ENCODE data around the gene TSPAN18.

Gene TSPAN18

DNA sequence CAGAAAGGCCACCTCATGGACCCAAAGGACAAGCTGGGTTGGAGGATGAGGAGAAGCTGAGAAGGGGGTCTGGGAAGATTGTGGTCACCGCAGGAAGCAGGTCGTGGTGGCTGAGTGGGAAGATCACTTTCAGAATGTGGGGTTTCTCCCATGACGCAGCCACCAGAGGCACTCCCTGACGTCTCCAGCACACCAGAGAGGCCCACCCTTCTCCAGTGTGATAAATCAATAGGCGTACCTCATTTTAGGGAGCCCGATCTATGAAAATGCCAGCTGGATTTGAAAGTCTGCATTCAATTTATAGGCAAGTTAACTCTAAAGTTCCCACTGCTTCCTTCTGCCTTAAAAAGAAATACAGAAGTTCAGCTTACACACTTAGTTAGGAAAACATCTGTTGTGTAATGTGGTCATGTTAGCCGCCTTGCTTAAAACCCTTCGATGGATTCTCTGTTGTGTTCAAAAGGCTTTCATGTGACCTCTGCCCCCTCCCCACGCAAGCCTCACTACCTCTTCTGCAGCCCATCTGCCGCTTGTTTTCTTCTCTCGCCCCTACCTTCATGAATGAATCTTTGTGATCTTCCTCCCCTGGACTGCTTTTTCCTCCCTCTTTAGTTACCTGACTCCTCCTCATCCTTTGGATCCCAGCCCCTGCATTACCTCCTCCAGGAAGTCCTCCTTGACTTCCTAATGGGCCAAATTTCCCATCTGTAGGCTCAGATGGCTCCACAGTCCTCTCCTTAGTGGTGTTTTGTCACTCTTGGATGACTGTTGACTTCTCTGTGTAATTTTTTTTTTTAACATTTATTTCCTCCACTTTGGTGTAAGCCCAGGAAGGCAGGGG is 10.7 kb downstream of the TSPAN18 start:
- DNase-seq (ENCODE audit: low spot score): no peak

DNA sequence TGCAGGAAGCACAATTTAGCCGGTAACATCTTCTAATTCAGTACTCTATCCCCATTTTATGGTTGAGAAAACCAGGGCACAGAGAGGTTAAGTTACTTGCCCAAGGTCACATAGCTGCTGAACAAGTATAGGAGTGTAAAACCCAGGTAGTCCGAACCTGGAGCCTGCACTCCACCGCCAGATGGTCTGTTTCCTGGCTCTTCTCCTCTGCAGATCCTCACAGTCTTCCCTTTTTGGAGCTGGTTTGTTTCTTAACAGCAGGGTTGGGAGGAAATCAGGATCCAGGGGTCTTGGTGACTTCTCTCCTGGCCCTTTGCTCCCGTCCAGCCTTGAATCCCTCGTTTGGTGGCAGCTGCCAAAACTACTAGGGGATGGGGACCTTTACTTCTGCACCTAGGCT is 12.0 kb downstream of the TSPAN18 start:
- DNase-seq (ENCODE audit: low spot score): no peak

DNA sequence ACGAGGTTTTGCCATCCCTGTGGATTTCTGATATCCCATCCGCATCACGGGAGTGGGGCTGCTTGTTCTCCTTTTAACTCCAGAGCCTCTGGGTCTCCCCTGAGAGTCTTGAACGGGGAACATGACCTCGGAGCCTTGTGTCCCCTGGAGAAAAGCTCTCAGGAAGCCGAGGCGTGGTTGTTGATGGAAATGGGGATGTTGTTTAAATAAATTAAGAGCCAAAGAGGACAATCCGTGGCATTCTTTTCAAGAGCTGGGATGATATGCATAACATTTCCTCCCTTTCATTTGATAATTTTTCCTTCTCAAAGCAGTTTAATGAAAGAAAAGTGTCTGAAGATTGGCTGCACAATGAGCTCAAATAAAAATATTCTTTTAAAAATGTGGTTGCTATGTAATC is 14.2 kb downstream of the TSPAN18 start:
- no peak for DNase-seq (ENCODE audit: low spot score)

DNA sequence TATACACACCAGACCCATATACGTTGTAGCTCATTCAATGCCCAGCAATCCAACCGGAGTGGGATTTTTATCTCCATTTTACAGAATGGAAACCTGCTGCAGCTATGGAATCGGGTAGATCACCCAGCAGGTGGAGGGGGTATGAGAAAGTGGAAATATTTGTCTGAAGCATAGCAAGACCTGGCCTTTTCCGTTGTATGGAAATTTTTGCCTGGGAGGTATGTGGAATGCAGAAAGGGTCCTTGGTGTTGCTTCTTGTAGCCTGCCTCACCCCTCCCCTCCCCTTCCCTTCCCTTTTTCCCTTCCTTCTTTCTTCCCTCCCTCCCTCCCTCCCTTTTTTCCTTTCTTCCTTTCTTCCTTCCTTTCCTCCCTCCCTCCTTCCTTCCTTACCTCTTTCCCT is 15.2 kb downstream of the TSPAN18 start:
- no peak for DNase-seq (ENCODE audit: low spot score)

DNA sequence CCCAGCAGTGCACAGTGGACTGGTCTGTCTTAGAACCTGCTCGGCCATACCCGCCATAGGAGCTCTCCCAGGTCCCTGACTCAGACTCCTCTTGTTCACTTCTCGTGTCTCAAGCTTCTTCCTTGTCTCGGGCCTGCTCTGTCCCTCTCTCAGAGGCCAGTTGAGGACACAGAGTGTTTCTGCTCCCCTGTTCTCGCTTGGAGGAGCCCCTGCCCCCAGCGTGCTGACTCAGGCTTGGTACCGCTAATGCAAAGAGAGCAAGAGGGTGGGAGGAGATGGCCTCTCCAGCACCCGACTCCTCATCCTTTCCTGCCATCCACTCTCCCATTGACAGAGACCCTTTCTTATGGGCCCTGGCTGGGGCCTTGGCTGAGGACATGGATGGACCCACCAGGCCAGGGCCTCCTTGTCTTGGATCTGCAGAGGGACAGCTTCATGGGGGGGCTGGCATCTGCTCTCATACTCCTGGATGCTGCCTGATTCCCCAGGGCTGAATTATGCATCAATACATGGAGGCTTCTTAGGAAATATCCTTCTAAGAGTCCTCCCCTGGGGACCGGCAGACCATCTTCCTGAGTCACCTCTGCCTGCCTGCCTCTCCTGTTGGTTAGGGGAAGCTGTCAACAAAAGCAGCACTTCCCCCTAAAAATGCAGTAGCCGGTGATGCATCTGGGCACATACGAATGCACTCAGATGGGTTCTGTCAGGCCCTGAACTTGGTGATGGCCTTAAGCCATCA is 15.9 kb downstream of the TSPAN18 start:
- no peak for DNase-seq (ENCODE audit: low spot score)

DNA sequence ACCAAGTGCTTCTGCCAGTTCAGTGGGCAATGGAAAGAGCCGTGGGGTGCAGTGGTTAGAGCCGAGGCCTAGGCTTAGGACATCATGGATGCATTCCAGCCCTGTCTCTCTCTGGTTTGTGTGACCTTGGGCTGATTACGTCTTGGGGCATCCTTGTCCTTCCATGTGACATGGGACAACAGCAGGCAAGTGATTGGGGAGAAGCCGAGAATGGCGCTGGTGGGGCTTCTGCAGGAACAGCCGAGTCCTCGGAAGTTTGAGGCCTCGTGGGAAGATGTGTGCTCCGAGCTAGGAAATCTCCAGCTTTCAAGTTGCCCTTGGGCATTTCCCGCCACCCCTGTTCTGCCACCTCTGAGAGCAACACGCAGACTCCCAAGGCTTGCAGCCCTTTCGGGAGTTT is 16.6 kb downstream of the TSPAN18 start:
- no peak for DNase-seq (ENCODE audit: low spot score)

DNA sequence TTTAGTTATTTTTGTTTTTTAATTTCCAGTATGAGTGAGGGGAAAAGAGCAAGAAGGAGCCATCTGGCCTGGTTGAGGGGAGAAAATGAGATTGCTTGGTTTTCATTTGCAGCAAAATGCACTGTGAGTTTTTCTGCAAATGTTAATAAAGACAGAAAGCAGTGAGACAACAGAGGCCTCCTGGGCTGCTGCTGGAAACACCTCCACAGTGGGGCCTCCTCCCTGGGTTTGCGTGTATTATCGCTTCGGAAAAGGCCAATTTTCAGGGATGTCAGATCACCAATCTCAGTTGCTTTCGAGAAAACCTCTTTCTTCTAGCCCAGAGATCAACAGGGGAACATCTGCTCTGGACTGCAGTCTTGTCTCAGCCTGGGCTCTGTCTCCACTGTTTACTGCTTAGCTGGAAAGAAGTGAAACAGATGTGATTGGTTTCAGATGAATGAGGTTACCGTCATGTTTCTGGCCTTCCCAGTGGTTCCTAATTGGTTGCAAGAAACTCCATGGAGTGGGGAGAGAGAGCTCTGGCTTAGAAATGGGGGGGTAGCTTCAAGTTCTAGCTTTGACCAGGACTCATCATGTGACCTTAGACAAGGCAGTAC is 17.3 kb downstream of the TSPAN18 start:
- no peak for DNase-seq (ENCODE audit: low spot score)

DNA sequence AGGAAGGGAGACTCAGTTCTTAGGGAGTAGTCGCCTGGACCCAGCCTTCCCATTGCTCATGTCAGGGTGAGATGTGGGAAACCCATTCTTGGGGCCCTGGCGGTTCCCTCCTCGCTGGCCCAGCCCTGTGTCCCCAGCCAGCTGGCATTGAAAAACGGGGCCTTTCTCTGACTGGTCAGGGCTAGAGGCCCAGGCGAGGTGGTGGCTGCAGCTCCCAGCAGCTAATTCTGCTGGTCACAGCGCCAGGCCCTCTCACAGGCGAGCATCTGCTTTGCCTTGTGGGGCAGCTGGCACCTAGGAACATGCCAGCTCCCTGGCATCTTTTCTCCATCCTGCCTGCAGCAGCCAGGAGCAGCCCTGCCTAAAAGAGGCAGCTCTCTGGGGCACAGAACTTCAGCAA is 20.1 kb downstream of the TSPAN18 start:
- DNase-seq (ENCODE audit: low spot score): peak; percentile 78

DNA sequence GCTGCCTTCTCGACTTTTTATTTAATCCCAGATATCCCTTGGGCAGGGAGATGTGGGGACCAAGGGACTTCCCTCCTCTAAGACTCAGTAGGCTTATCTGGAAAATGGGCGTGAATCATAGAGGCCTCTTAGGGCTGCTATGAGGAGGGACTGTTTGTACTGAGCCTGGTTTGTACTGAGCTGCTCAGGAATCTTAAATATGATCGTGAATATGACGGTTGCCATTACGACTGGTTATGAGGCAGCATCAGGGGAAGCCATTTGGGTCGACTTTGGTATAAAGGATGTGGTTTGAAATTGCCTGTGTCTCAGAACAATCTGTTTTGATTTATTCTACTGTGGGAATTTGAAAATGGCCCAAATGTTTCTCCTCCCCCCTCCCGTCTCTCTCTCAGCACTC is 20.6 kb downstream of the TSPAN18 start:
- DNase-seq (ENCODE audit: low spot score): no peak

DNA sequence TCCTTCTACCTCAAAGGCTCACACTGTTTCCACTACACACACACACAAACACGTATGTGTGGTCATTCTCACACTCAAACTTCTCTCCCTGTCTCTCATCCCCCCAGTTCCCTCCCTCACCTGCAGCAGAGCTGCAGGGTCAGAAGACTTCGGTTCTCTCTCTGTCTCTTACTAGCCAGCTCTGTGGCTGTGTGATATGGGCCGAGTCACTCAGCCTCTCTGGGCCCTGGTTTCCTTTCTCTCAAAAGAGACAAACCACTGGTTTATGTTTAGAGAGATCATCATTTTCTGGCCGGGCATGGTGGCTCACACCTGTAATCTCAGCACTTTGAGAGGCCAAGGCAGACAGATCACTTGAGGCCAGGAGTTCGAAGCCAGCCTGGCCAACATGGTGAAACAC is 21.1 kb downstream of the TSPAN18 start:
- no peak for DNase-seq (ENCODE audit: low spot score)

DNA sequence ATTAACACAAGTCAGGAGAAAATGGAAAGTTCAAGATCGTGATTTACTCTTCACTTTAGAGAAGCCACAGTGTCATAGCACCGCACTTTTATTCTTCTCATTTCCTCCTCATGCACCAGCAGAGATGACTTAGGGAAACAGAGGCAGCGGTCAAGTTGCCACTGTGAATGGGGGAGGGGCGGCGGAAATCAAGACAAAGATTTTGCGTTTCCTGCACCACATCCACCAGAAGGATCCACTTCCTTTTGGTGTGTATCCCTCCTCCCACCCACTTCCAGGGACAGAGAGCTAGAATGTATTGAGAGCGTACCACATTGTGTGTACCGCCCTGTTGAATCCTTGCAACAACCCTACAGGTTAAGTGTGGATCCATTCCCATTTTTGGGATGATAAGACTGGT is 21.8 kb downstream of the TSPAN18 start:
- no peak for DNase-seq (ENCODE audit: low spot score)

DNA sequence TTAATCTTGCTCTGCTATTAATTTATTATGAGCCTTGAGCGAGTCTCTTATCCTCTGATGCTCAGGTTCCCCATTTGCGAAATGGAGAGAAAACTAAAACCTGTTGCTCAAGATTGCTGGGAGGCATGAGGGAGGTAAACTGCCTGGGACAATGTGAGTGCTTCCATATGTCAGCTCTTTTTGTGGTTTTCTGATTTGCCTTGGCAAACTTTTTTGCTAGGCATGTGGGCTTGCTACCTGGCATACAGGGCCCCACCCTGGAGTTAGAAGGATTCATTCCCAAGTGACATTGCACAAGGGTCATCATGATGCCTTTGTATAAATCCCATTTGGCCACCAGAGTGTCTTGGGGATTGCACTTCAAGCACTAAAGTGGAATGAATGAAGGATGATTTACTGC is 22.4 kb downstream of the TSPAN18 start:
- DNase-seq (ENCODE audit: low spot score): no peak

DNA sequence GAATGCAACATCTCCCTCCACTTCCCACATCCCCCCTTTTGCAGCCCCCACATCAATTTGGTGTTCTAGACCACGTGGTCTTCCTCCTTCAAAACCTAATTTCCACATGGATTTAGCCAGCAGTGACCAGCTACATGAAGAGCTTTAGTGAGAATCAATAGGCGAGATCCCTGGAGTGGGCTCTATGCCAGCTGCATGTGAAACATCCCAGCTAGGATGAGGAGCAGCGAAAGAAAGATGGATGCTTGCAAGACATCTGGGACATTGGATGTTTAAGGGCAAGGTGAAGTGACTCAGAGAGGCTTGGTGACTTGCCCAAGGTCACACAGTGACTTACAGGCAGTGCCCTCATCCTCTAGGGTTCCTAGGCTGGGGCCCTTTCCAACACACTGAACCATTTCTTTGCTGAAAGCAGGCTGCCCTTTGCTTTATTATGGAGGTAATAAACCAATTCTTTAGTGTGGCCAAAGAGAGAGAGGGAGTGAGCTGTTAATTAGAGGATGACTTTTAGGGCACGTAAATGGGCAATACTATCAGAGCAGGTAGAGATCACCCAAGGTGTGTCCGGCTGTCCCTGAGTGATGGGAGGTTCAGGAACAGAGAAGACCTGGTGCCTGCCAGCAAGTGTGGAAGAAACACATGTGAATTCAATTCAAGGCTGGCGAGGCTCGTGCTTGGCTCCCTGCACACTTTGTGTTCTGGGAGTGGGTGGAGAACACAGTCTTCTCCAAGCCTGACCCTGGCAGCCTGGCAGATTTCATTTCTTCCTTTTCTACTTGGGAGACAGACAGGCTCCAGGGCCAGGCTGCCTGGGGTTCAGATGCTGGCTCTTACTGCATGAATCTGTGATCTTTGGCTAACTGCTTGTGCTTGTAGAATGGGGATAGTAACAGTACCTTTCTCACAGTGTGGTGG is 24.0 kb downstream of the TSPAN18 start:
- DNase-seq (ENCODE audit: low spot score): peak; percentile 35

DNA sequence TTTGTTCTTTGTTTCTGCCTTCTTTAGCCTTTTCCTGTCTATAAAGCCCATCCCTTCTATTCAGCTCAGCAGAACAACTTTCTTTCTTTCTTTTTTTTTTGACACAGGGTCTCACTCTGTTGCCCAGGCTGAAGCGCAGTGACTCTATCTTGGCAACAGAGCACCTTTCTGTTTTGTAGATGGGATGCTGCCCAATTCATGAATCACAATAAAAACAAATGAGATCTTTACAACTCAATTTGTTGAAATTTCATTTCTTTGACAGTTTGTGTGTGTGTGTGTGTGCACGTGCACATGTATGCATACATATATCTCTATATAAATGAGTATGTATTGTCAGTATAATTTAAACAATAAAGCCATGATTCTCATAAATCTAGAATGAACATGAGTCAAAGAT is 25.5 kb downstream of the TSPAN18 start:
- no peak for DNase-seq (ENCODE audit: low spot score)

DNA sequence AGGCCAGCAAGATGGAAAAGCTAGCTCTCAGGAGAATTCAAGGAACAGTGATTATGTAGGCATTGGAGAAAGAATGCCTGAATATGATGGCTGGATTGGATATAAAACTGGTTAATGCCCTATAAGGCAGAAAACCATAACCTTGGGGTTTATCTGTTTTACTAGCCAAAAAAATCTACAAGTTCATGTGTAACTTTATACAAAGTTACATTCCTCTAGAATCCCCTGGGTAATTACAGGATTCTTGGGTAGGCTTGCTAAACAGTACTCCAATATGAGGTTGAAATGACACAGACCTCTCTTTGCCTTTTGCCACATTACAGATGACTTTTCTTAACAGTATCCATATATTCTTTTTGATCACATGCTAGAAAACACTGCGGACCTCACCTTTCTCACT is 26.0 kb downstream of the TSPAN18 start:
- DNase-seq (ENCODE audit: low spot score): no peak

DNA sequence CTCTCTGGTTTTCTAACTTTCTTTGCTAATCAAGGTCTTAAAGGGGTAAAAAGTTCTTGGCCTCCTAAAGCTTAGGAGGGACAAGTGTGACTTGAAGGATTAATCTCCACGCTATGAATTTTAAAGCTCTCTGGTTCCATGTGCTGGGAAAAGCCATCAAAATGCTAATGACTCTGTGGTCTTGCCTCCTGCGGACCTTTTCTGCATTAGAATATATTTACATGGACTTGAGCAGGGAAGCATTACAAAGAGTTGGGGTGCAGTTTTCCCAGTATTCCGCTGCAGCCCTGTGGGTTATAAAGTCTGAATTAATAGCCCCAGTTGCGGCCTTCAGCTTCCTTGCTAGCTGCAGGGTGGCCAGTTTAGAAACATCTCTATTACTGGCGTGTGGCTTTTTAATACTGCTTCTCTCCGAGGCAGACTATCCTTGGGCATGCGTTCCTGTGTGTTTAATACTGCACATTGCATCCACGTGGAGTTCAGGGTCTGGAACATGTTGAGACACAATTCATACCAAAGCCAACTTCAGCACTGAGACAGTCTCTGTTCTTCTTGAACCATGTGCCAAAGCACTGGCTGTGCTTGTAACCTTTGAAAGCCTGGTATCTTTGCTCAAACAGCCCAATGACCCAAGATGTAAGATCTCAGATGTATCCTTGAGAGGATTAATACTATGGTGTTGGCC is 27.3 kb downstream of the TSPAN18 start:
- DNase-seq (ENCODE audit: low spot score): no peak

DNA sequence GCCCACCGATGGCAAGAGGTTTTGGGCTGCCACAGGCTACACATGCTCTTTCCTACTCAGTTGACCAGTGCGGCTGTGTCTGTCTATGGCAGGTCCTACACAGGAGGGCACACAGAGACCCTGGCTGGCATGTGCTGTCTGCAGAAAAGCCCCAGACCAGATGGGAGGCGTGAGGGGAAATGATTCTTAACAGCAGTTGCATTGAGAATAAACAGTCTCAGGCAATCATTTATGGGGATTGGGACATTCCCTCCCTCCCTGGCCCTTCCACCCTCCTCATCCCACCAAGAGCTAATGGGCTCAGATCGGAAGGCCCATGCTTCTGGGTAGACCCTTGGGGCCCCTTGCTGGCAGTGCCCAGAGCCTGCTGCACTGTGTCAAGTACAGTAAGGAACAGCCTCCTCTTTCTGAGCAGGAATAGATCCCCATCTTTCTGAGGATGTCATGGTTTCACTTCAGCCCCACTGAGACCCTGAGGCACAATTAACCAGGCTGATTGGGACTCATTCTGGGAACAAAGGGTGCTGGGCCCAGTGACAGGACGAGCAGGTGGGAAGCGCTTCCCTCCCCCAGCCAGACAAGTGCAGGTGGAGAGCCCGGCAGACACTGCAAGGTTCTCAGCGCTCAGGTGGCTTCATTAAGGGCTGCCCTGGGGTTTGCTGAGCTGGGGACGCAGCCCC is 28.3 kb downstream of the TSPAN18 start:
- no peak for DNase-seq (ENCODE audit: low spot score)

DNA sequence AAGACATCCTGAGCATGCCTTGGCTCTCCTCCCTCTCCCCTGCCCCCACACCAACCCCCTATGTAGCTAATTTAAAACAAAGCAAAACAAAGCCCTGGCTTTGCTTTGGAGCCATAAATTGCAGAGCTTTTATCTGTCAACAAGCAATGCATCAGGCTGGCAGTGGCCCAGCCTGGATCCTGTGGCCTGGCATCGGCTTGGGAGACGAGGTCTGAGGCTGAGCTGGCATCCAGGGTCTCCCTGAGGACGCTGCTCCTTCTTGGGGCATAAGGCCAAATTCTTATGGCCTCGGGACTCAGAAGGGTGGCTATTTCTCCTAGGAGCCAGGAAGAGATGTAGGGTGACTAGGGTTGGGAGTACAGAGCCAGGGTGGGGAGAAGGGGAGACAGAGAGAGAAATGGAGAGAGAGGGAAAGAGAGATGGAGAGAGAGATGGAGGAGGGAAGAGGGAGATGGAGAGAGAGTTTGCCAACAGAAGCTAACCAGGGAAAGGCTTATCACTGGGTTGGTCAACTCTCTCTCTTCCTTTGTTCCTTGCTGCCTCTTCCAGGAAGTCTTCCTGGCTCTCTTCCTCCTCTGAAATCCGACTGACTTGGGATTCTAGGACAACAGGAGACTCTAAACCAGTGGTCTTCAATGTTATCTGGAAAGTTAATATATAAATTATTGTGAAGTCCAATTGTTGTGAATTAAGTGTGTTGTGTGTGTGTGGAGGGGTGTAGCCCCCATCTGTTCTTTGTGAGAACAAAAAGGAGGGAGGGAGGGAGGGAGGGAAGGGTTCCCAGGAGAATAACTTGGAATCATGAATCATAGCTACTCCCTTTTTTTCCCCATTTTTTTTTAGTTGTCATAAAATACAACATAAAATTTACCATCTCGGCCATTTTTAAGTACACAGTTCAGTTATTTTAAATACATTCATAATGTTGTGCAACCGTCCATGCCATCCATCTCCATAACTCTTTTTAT is 29.1 kb downstream of the TSPAN18 start:
- no peak for DNase-seq (ENCODE audit: low spot score)

DNA sequence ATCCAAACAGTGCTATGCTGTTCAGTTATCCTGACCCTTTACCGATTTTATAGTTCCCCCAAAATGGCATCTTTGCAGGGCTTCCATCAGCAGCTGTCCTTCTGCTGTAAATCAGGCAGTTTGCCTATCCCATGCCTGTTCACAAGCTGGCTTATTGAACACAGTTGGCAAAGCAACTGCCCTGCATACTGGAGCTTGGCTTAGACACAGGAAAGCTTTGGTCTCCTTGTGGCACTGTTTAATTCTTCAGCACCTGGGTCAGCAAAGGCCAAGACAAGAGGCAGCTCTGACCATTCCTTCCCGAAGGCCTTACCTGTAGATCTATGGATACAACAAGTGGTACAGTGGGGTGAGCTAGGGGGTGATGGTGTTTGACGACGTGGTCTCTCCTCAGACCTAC is 32.2 kb downstream of the TSPAN18 start:
- DNase-seq (ENCODE audit: low spot score): no peak
